Mammary epithelial cell (primary cell): ENCODE data around the gene ROCK2.

Source experiments
- CTCF ChIP-seq, 2 donors: IDR thresholded peaks in 1 of 2; conservative IDR thresholded peaks in 1 of 2; 2 replicates each; pipeline ENCODE4 v1.5.1; 2011 to 2012; ENCODE audit warnings: inconsistent platforms in 2 of 2, low read length in 2 of 2, mild to moderate bottlenecking in 2 of 2, control low read depth in 1 of 2, low read depth in 1 of 2; ENCODE audit not compliant: insufficient read depth in 1 of 2; ENCODE audit errors: extremely low read depth in 1 of 2
- EZH2 ChIP-seq: IDR thresholded peaks from 2 replicates; pipeline ENCODE4 v1.6.1; 2012; ENCODE audit warnings: low read length, inconsistent platforms, borderline replicate concordance

DNA sequence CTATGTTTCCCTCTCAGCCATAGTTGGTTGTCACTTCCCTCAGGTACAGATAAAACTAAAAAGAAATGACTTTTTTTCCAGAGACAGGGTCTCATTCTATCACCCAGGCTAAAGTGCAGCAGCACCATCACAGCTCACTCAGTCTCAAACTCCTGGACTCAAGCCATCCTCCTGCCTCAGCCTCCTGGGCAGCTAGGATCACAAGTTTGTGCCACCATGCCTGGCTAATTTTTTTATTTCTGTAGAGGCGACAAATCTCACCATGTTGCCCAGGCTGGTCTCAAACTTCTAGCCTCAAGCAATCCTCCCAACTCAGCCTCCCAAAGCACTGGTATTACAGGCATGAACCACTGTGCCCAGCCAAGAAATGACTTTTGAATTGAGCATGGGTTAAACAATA is 8.2 kb downstream of the ROCK2 start:
- TF ChIP-seq EZH2 = no peak
- TF ChIP-seq CTCF (conservative IDR thresholded peaks at IDR 0.05 in 1 of 2, IDR thresholded peaks at IDR 0.05 in 1 of 2; ENCODE audit: extremely low read depth in 1 of 2, insufficient read depth in 1 of 2, low read depth in 1 of 2, low read length in 2 of 2) = no peak
